ENCODE data around the gene OLFML3.

DNA sequence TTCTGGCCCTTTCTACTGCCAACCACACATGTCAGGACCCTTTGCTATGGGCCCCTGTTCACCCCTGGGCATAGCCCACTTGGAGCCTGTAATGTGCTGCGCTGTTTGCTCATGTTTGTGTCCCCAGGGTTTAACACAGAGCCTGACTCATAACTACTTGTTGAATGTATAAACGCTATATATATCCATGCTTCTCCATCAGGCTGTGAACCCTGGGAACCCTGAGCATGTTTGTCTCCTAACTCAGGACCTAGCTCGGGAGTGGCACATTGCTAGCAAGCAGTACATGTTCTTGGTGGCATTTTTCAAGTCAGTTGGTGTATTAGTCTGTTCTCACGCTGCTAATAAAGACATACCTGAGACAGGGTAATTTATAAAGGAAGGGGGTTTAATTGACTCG, 8.0 kb downstream of the OLFML3 start:
- TF ChIP-seq EZH2phosphoT487 (IDR thresholded peaks at IDR 0.05; ENCODE audit: borderline replicate concordance, low read length) (no peak), EZH2 (IDR thresholded peaks at IDR 0.05; ENCODE audit: low read length, unreplicated experiment) (no peak)
- TF ChIP-seq, protein P1, sequence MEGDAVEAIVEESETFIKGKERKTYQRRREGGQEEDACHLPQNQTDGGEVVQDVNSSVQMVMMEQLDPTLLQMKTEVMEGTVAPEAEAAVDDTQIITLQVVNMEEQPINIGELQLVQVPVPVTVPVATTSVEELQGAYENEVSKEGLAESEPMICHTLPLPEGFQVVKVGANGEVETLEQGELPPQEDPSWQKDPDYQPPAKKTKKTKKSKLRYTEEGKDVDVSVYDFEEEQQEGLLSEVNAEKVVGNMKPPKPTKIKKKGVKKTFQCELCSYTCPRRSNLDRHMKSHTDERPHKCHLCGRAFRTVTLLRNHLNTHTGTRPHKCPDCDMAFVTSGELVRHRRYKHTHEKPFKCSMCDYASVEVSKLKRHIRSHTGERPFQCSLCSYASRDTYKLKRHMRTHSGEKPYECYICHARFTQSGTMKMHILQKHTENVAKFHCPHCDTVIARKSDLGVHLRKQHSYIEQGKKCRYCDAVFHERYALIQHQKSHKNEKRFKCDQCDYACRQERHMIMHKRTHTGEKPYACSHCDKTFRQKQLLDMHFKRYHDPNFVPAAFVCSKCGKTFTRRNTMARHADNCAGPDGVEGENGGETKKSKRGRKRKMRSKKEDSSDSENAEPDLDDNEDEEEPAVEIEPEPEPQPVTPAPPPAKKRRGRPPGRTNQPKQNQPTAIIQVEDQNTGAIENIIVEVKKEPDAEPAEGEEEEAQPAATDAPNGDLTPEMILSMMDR (conservative IDR thresholded peaks at IDR 0.05; ENCODE audit: low read depth, low read length) = no peak

Data from PC-3 (cell line).